ENCODE results near the gene SLC39A7. TPM values are rescaled to one million over a fixed set of nuclear protein-coding genes. Genes with fewer than 3 reads are reported as not detected.

SLC39A7 gene
- total and polyA plus RNA-seq, 2 of the 4 experiments (the other 2 are of a cell fraction): 135 to 208 TPM

GRCh38 chr6:33248932-33249731 is 48.5 kb downstream of the SLC39A7 start (continued):
- TF ChIP-seq RCOR1 (IDR thresholded peaks at IDR 0.05; ENCODE audit: insufficient replicate concordance, low read length) (no peak), MAFK (IDR thresholded peaks at IDR 0.05; ENCODE audit: low read depth, low read length) (peak; percentile 58), RFX5 (IDR thresholded peaks at IDR 0.05; ENCODE audit: low read depth, low read length) (no peak), POLR2A (IDR thresholded peaks at IDR 0.05; ENCODE audit: low read depth, low read length) (peak; percentile 88)

All from IMR-90 (cell line).